ENCODE data around the gene CANT1.

DNA sequence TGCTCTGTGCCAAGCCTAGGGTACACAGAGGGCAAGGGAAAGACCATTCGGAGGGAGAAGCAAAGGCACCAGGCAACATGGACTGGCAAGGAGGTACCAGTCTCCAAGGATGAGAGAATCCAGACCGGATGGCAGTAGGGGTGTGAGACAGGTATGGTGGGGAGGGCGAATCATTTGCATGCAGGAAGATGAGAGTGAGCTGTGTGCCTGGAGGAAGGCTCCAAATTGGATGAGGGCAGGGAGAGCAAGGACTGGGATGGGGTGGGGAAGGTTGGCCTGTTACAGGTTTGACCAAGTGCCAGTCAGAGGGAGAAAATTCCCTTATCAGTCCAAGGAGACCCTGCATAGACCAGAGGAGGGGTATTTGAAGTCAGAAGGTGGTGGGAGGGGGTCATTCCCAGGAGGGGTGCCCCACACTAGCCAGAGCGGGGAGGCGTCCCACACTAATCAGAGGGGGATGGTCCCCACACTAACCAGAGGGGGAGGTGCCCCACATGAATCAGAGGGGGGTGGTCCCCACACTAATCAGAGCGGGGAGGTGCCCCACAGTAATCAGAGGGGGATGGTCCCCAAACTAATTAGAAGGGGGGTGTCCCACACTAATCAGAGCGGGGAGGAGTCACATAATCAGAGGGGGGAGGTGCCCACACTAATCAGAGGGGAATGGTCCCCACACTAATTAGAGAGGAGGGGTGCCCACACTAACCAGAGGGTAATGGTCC is 737 bp downstream of the CANT1 start:
- TF ChIP-seq, protein P1, sequence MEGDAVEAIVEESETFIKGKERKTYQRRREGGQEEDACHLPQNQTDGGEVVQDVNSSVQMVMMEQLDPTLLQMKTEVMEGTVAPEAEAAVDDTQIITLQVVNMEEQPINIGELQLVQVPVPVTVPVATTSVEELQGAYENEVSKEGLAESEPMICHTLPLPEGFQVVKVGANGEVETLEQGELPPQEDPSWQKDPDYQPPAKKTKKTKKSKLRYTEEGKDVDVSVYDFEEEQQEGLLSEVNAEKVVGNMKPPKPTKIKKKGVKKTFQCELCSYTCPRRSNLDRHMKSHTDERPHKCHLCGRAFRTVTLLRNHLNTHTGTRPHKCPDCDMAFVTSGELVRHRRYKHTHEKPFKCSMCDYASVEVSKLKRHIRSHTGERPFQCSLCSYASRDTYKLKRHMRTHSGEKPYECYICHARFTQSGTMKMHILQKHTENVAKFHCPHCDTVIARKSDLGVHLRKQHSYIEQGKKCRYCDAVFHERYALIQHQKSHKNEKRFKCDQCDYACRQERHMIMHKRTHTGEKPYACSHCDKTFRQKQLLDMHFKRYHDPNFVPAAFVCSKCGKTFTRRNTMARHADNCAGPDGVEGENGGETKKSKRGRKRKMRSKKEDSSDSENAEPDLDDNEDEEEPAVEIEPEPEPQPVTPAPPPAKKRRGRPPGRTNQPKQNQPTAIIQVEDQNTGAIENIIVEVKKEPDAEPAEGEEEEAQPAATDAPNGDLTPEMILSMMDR (IDR thresholded peaks at IDR 0.05; ENCODE audit: poor library complexity), result no peak
- TF ChIP-seq EZH2 (IDR thresholded peaks at IDR 0.05; ENCODE audit: borderline replicate concordance) (no peak), EZH2phosphoT487 (IDR thresholded peaks at IDR 0.05; ENCODE audit: low read depth, severe bottlenecking, unreplicated experiment) (no peak)

Data from hepatocyte (in vitro differentiated cells).